Progenitor cell of endocrine pancreas (in vitro differentiated cells): Measurements from ENCODE around the gene HSPBAP1. TPM values are rescaled to one million over a fixed set of nuclear protein-coding genes. Genes with fewer than 3 reads are reported as not detected.

Experiments
- DNase-seq: peaks from one replicate; pipeline ENCODE4 v3.0.0; 2021; ENCODE audit warnings: low spot score; ENCODE audit not compliant: unreplicated experiment
- H3K27ac Mint-ChIP-seq: 2 replicates; pipeline ENCODE4 v1.8.0; 2021; ENCODE audit warnings: mild to moderate bottlenecking, moderate library complexity, mixed read lengths
- H3K27me3 Mint-ChIP-seq: 2 replicates; pipeline ENCODE4 v1.8.0; 2021; ENCODE audit warnings: mixed read lengths
- H3K36me3 Mint-ChIP-seq: 2 replicates; pipeline ENCODE4 v1.8.0; 2022; ENCODE audit warnings: mixed read lengths; ENCODE audit not compliant: insufficient read depth
- H3K4me1 Mint-ChIP-seq: 2 replicates; pipeline ENCODE4 v1.8.0; 2021; ENCODE audit warnings: low read depth, mixed read lengths
- H3K4me3 Mint-ChIP-seq: 2 replicates; pipeline ENCODE4 v1.8.0; 2021; ENCODE audit warnings: low read depth, mild to moderate bottlenecking, moderate library complexity, mixed read lengths
- H3K9me3 Mint-ChIP-seq: 2 replicates; pipeline ENCODE4 v1.8.0; 2021; ENCODE audit warnings: low read depth, mixed read lengths
- total RNA-seq: library from RNA; stranded (reverse); gene quantifications from 2 replicates; pipeline ENCODE4 v1.2.1, GENCODE V29; 2021
- TF ChIP-seq, protein P1 (sequence below): fragments of 200-600 bp; sonication (generic); IDR thresholded peaks from one replicate; pipeline ENCODE4 v1.5.0; 2021; ENCODE audit warnings: antibody characterized with exemption, mild to moderate bottlenecking; ENCODE audit not compliant: unreplicated experiment

HSPBAP1 gene
- total RNA-seq, 1 donor from 2014 or later: 11.9 TPM

DNA sequence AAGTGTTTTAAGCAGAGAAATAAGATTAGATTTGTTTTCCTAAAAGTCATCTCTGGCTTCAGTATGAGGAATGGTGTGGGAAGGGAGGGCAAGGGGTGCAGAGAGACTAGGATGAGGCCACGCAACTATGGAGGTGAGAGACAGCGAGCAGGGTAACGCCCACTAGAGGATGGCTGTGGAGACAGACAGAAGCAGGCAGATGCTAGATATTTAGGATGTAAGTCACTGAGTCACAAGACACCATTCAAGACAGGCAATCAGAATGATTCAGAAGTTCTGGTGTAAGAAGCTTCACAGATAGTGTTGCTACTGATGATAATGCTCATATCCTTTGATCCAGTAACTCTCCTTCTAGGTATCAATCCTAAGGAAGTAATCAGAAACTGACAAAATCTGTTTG is 19.1 kb downstream of the HSPBAP1 start:
- Mint-ChIP-seq H3K4me1 (no peaks in the 10 kb centered on the region), H3K27ac (no peak overlapping the region), H3K27me3 (no peaks in the 10 kb centered on the region), H3K4me3 (no peak overlapping the region), H3K36me3 (no peaks in the 10 kb centered on the region), H3K9me3 (no peaks in the 10 kb centered on the region)
- TF ChIP-seq, protein P1, sequence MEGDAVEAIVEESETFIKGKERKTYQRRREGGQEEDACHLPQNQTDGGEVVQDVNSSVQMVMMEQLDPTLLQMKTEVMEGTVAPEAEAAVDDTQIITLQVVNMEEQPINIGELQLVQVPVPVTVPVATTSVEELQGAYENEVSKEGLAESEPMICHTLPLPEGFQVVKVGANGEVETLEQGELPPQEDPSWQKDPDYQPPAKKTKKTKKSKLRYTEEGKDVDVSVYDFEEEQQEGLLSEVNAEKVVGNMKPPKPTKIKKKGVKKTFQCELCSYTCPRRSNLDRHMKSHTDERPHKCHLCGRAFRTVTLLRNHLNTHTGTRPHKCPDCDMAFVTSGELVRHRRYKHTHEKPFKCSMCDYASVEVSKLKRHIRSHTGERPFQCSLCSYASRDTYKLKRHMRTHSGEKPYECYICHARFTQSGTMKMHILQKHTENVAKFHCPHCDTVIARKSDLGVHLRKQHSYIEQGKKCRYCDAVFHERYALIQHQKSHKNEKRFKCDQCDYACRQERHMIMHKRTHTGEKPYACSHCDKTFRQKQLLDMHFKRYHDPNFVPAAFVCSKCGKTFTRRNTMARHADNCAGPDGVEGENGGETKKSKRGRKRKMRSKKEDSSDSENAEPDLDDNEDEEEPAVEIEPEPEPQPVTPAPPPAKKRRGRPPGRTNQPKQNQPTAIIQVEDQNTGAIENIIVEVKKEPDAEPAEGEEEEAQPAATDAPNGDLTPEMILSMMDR: no peak
- no peak for DNase-seq

GRCh38 chr3:122773944-122774509 is 19.6 kb downstream of the HSPBAP1 start:
- DNase-seq: no peak
- TF ChIP-seq, protein P1: no peak
- no peaks in the 10 kb centered on the region for H3K4me1 Mint-ChIP-seq
- H3K27me3 Mint-ChIP-seq: no peaks in the 10 kb centered on the region
- H3K27ac Mint-ChIP-seq: no peak overlapping the region
- H3K9me3 Mint-ChIP-seq: no peaks in the 10 kb centered on the region
- no peak overlapping the region for H3K4me3 Mint-ChIP-seq
- no peaks in the 10 kb centered on the region for H3K36me3 Mint-ChIP-seq

GRCh38 chr3:122772827-122773226 is 20.8 kb downstream of the HSPBAP1 start:
- DNase-seq: no peak
- Mint-ChIP-seq H3K27ac (no peak overlapping the region), H3K9me3 (no peaks in the 10 kb centered on the region), H3K4me3 (no peak overlapping the region), H3K36me3 (peaks cover 1% of the 10 kb centered on the region), H3K27me3 (no peaks in the 10 kb centered on the region), H3K4me1 (no peaks in the 10 kb centered on the region)
- TF ChIP-seq, protein P1: no peak

- no peak overlapping the region for H3K4me3 Mint-ChIP-seq
- TF ChIP-seq, protein P1: no peak
- peaks cover 1% of the 10 kb centered on the region for H3K36me3 Mint-ChIP-seq
- no peaks in the 10 kb centered on the region for H3K9me3 Mint-ChIP-seq
- no peaks in the 10 kb centered on the region for H3K27me3 Mint-ChIP-seq
- DNase-seq: no peak
- no peaks in the 10 kb centered on the region for H3K4me1 Mint-ChIP-seq
- H3K27ac Mint-ChIP-seq: no peak overlapping the region
Measured at GRCh38 chr3:122770521-122771202, 23.0 kb downstream of the HSPBAP1 start.

GRCh38 chr3:122767540-122768372 is 25.9 kb downstream of the HSPBAP1 start:
- H3K27ac Mint-ChIP-seq: no peak overlapping the region
- no peaks in the 10 kb centered on the region for H3K27me3 Mint-ChIP-seq
- peaks cover 1% of the 10 kb centered on the region for H3K36me3 Mint-ChIP-seq
- no peak overlapping the region for H3K4me3 Mint-ChIP-seq
- no peaks in the 10 kb centered on the region for H3K9me3 Mint-ChIP-seq
- H3K4me1 Mint-ChIP-seq: no peaks in the 10 kb centered on the region
- TF ChIP-seq, protein P1: no peak
- no peak for DNase-seq
